Mucosa of rectum (tissue), 2 donors: ENCODE results near the gene SPEN.
"Not testable (repeated sequence)": the region's sequence is repeated elsewhere in the genome, so short reads cannot be mapped to it uniquely, and the experiment has no call there.

Source experiments
- H3K27ac ChIP-seq, 2 donors: one replicate each; pipeline ENCODE4 v1.7.0; 2013; ENCODE audit warnings: inconsistent platforms in 2 of 2, low read depth in 2 of 2, low read length in 2 of 2
- H3K27me3 ChIP-seq, 2 donors: one replicate each; pipeline ENCODE4 v1.7.0; 2013; ENCODE audit warnings: low read length in 2 of 2; ENCODE audit not compliant: control insufficient read depth in 2 of 2, insufficient read depth in 2 of 2
- H3K36me3 ChIP-seq, 2 donors: one replicate each; pipeline ENCODE4 v1.7.0; 2013; ENCODE audit warnings: low read length in 2 of 2; ENCODE audit not compliant: control insufficient read depth in 2 of 2, insufficient read depth in 2 of 2
- H3K4me1 ChIP-seq, 2 donors: one replicate each; pipeline ENCODE4 v1.7.0; 2013; ENCODE audit warnings: low read length in 2 of 2, mild to moderate bottlenecking in 1 of 2; ENCODE audit not compliant: control insufficient read depth in 2 of 2, insufficient read depth in 2 of 2
- H3K4me3 ChIP-seq, 2 donors: one replicate each; pipeline ENCODE4 v1.7.0; 2013; ENCODE audit warnings: low read length in 2 of 2
- H3K9ac ChIP-seq, 2 donors: one replicate each; pipeline ENCODE4 v1.7.0; 2013; ENCODE audit warnings: low read length in 2 of 2, low read depth in 1 of 2, mild to moderate bottlenecking in 1 of 2
- H3K9me3 ChIP-seq, 2 donors: one replicate each; pipeline ENCODE4 v1.7.0; 2013; ENCODE audit warnings: low read length in 2 of 2; ENCODE audit not compliant: control insufficient read depth in 2 of 2
- donor health status: healthy.
- donor health status: Normal muscosa, but diverticular disease.

The SPEN gene

GRCh38 chr1:15846056-15846455, 1.5 kb upstream of the SPEN start:
- not testable (repeated sequence) for H3K9me3 ChIP-seq, H3K9ac ChIP-seq, H3K4me3 ChIP-seq, H3K36me3 ChIP-seq, H3K27ac ChIP-seq, H3K27me3 ChIP-seq
- peaks cover 14 to 16% of the 10 kb centered on the region in 2 donors for H3K4me1 ChIP-seq

GRCh38 chr1:15847893-15848142, 311 bp downstream of the SPEN start:
- Histone ChIP-seq H3K9ac (peak overlapping the region; percentile 96 to 98), H3K27ac (peak overlapping the region; percentile 90 to 95), H3K9me3 (no peaks in the 10 kb centered on the region), H3K4me3 (peak overlapping the region; percentile 77 to 91), H3K36me3 (no peaks in the 10 kb centered on the region), H3K4me1 (peaks cover 17 to 19% of the 10 kb centered on the region in 2 donors), H3K27me3 (no peaks in the 10 kb centered on the region)

GRCh38 chr1:15848143-15848928, 829 bp downstream of the SPEN start:
- H3K9ac ChIP-seq: peak overlapping the region; percentile 96 to 98
- H3K4me3 ChIP-seq: peak overlapping the region; percentile 77 to 91
- no peaks in the 10 kb centered on the region for H3K27me3 ChIP-seq
- H3K27ac ChIP-seq: peak overlapping the region; percentile 90 to 95
- no peaks in the 10 kb centered on the region for H3K9me3 ChIP-seq
- no peaks in the 10 kb centered on the region for H3K36me3 ChIP-seq
- H3K4me1 ChIP-seq: peaks cover 18 to 19% of the 10 kb centered on the region in 2 donors

GRCh38 chr1:15848929-15849774, 1.6 kb downstream of the SPEN start:
- Histone ChIP-seq H3K27ac (peak overlapping the region; percentile 90 to 95), H3K4me3 (peak overlapping the region; percentile 77 to 91), H3K9me3 (no peaks in the 10 kb centered on the region), H3K4me1 (peaks cover 18 to 19% of the 10 kb centered on the region in 2 donors), H3K36me3 (no peaks in the 10 kb centered on the region), H3K9ac (peak overlapping the region; percentile 96 to 98), H3K27me3 (no peaks in the 10 kb centered on the region)

- Histone ChIP-seq H3K4me1 (peaks cover 18 to 19% of the 10 kb centered on the region in 2 donors), H3K27me3 (no peaks in the 10 kb centered on the region), H3K36me3 (no peaks in the 10 kb centered on the region), H3K9me3 (no peaks in the 10 kb centered on the region), H3K9ac (peak overlapping the region; percentile 96 to 98), H3K4me3 (peak overlapping the region; percentile 77 to 91), H3K27ac (peak overlapping the region; percentile 90 to 95)
Measured at GRCh38 chr1:15849775-15850324, 2.3 kb downstream of the SPEN start.

GRCh38 chr1:15850471-15851001, 3.0 kb downstream of the SPEN start:
- peak overlapping the region; percentile 96 to 98 for H3K9ac ChIP-seq
- peak overlapping the region; percentile 77 to 91 for H3K4me3 ChIP-seq
- no peaks in the 10 kb centered on the region for H3K36me3 ChIP-seq
- peaks cover 18 to 19% of the 10 kb centered on the region in 2 donors for H3K4me1 ChIP-seq
- no peaks in the 10 kb centered on the region for H3K9me3 ChIP-seq
- peak overlapping the region in 1 of 2 donors; percentile 95 for H3K27ac ChIP-seq
- no peaks in the 10 kb centered on the region for H3K27me3 ChIP-seq

GRCh38 chr1:15851210-15852035, 3.9 kb downstream of the SPEN start:
- Histone ChIP-seq H3K9ac (no peak overlapping the region), H3K9me3 (no peaks in the 10 kb centered on the region), H3K4me1 (peaks cover 18 to 19% of the 10 kb centered on the region in 2 donors), H3K27ac (no peak overlapping the region), H3K4me3 (no peak overlapping the region), H3K27me3 (no peaks in the 10 kb centered on the region), H3K36me3 (no peaks in the 10 kb centered on the region)

GRCh38 chr1:15852036-15852827, 4.7 kb downstream of the SPEN start:
- Histone ChIP-seq H3K9me3 (no peaks in the 10 kb centered on the region), H3K9ac (no peak overlapping the region), H3K27ac (no peak overlapping the region), H3K27me3 (no peaks in the 10 kb centered on the region), H3K4me3 (no peak overlapping the region), H3K36me3 (no peaks in the 10 kb centered on the region), H3K4me1 (peaks cover 15 to 18% of the 10 kb centered on the region in 2 donors)

- Histone ChIP-seq H3K36me3 (no peaks in the 10 kb centered on the region), H3K9me3 (no peaks in the 10 kb centered on the region), H3K4me3 (no peak overlapping the region), H3K9ac (no peak overlapping the region), H3K4me1 (peaks cover 15 to 18% of the 10 kb centered on the region in 2 donors), H3K27me3 (no peaks in the 10 kb centered on the region), H3K27ac (no peak overlapping the region)
Measured at GRCh38 chr1:15852828-15853302, 5.4 kb downstream of the SPEN start.
